Heart left ventricle (tissue), 16 donors: ENCODE data around the gene UBALD1. TPM values are rescaled to one million over a fixed set of nuclear protein-coding genes. Genes with fewer than 3 reads are reported as not detected.

Source experiments
- ATAC-seq, 4 donors: fragments of 200-7000 bp; cut with Tn5 transposase; one replicate each; pipeline ENCODE4 v1.9.1; 2020 to 2022; ENCODE audit warnings: moderate library complexity in 4 of 4, mild to moderate bottlenecking in 3 of 4, moderate number of reproducible peaks in 1 of 4
- DNase-seq, 5 donors: peaks; one replicate each; pipeline ENCODE4 v3.0.0-alpha.2; 2020
- H3K27ac ChIP-seq, 12 donors: fragments of 200-600 bp; sonication (generic) in 4 of 12; one replicate each; pipeline versions ENCODE4 v1.5.0 to v1.8.0; 2016 to 2022; ENCODE audit warnings: mild to moderate bottlenecking in 2 of 12
- H3K27me3 ChIP-seq, 9 donors: fragments of 200-600 bp; sonication (generic) in 2 of 9; one replicate each; pipeline versions ENCODE4 v1.5.1 to v1.8.0; 2016 to 2022; ENCODE audit warnings: mild to moderate bottlenecking in 3 of 9
- H3K36me3 ChIP-seq, 9 donors: fragments of 200-600 bp; sonication (generic) in 2 of 9; one replicate each; pipeline versions ENCODE4 v1.5.0 to v1.8.0; 2018 to 2022; ENCODE audit warnings: mild to moderate bottlenecking in 2 of 9
- H3K4me1 ChIP-seq, 12 donors: fragments of 200-600 bp; sonication (generic) in 4 of 12; one replicate each; pipeline versions ENCODE4 v1.5.0 to v1.8.0; 2016 to 2022; ENCODE audit warnings: mild to moderate bottlenecking in 3 of 12
- H3K4me3 ChIP-seq, 12 donors: fragments of 200-600 bp; sonication (generic) in 4 of 12; one replicate each; pipeline versions ENCODE4 v1.5.0 to v1.8.0; 2017 to 2022; ENCODE audit warnings: mild to moderate bottlenecking in 9 of 12, moderate library complexity in 4 of 12
- H3K9me3 ChIP-seq, 12 donors: fragments of 200-600 bp; sonication (generic) in 4 of 12; one replicate each; pipeline versions ENCODE4 v1.5.0 to v1.8.0; 2016 to 2022; ENCODE audit warnings: mild to moderate bottlenecking in 1 of 12
- POLR2A ChIP-seq, 2 donors: fragments of 450-650 bp; IDR thresholded peaks; one replicate each; pipeline ENCODE4 v1.6.1; 2017; ENCODE audit warnings: antibody characterized with exemption in 2 of 2, mild to moderate bottlenecking in 2 of 2, moderate library complexity in 2 of 2
- WGBS, 4 donors: extraction: QIAGEN DNeasy Blood & Tissue Kit in 2 of 4; methylation state at CpG; one replicate each; pipeline versions ENCODE4 v1.1.5 to v1.1.7; 2013 to 2018; 5-methylcytosine and 5-hydroxymethylcytosine counted together
- intact Hi-C, 10 donors: fragments of 100-400 bp; cut with DNase I; formaldehyde crosslinking; loops; one replicate each; pipeline versions ENCODE4 v1.11.1 to v1.14.2; 2022
- polyA plus RNA-seq, 2 donors: library from polyadenylated mRNA; stranded (reverse); fragments of 200-250 nt; gene quantifications; one replicate each; pipeline ENCODE4 v1.2.3, GENCODE V29; 2013
- total RNA-seq, 9 donors: library from RNA; depleted of rRNA in 2 of 9; stranded (reverse); fragments of >200 nt in 2 of 9; fragmentation: NEBNext Ultra II Directional in 3 of 9; extraction: Animal tissue kit (Norgen Biotek cat#: 25700) in 3 of 9; gene quantifications; one replicate each; pipeline versions ENCODE4 v1.1.0 to v1.2.4, GENCODE V29; 2016 to 2023
- TF ChIP-seq, protein P1 (sequence below), 12 donors: fragments of 200-600 bp; sonication (generic) in 4 of 12; IDR thresholded peaks; one replicate each; pipeline versions ENCODE4 v1.5.0 to v1.8.0; 2018 to 2022; ENCODE audit warnings: antibody characterized with exemption in 12 of 12, mild to moderate bottlenecking in 5 of 12
- donor health status: ischemic (EF 13 %, LVEDD 7.1; RV severe dilation, severe dysfunction).
- donor health status: healthy with polysubstance abuse.
- donor health status: DM: no; HTN: yes; CAD: no.
- donor health status: DM: no; HTN: no; CAD: no.
- donor health status: ischemic (EF 25% LVEDD 6.9; RV normal size, moderate dysfunction).
- donor health status: ischemic (EF 25% LVEDD 5.7; RV mildly dilated, moderate dysfunction).
- donor health status: healthy.
- donor health status: DM: yes; HTN: yes; CAD: no.
- donor health status: ischemic (EF 35%, LVEDD 5.7; RV mildly dilated, moderate dysfunction).
- donor health status: nonischemic (EF 11% LVEDD 7.7; RV severe dilation, severe dysfunction).
- donor health status: DM: yes; HTN: yes; CAD: no.
- donor health status: PGD.
- donor health status: ischemic (EF 29% LVEDD 5.4; RV normal size, mild dysfunction).
- donor health status: nonischemic (EF 23%, LVEDD 6.1; RV moderate dilation, normal function).

UBALD1 gene
- total and polyA plus RNA-seq, 11 donors: 9.1 to 38.9 (median 19.4) TPM

DNA sequence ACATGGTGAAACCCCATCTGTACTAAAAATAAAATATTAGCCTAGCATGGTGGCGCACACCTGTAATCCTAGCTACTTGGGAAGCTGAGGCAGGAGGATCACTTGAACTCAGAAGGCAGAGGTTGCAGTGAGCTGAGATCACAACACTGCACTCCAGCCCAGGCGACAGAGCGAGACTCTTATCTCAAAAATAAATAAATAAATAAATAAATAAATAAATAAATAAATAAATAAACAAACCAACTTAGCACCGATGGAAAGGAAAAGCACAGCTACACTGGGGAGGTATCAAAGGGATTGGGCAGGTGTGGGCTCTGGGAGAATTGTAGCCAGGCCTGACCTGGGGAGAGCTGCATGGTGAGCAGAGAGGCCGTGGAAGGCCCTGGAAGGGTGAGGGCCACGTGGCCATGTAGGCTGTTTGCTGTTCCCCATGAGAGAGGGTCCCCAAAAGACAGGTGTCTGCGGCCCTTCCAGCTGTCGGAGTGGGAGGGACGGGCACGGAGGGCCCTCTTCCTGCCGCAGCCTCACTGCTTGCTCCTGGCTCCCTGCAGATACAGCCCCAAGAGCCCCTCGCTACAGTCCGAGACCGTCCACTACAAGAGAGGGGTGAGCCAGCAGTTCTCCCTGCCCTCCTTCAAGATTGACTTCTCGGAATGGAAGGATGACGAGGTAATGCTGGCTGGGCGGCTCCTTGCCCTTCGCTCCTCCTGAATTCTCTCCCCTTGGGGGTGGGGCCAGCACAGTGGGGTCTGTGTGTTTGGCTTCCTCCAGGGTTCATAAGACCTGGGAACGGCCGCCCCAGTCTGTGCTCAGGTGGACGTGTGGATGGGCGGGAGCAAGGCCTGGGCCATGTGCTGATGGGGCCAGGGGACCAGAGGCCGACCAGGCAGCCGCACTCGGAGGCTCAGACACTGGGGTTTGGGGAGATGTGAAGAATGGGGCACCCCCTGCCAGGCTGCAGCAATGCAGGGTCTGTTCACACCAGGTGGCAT is 42.3 kb upstream of the UBALD1 start:
- intact Hi-C loops: no loop called here
- H3K36me3 ChIP-seq: peaks cover 0 to 81% (median 71%) of the 10 kb centered on the region in 9 donors
- H3K4me1 ChIP-seq: peaks cover 0 to 26% (median 12%) of the 10 kb centered on the region in 12 donors
- ATAC-seq (no peak), DNase-seq (no peak)
- H3K4me3 ChIP-seq: no peak overlapping the region
- no peak overlapping the region for H3K27ac ChIP-seq
- WGBS, 4 donors: 92 to 95% (median 94%) methylated on average over 23 to 25 of the region's 25 CpGs
- TF ChIP-seq, protein P1, sequence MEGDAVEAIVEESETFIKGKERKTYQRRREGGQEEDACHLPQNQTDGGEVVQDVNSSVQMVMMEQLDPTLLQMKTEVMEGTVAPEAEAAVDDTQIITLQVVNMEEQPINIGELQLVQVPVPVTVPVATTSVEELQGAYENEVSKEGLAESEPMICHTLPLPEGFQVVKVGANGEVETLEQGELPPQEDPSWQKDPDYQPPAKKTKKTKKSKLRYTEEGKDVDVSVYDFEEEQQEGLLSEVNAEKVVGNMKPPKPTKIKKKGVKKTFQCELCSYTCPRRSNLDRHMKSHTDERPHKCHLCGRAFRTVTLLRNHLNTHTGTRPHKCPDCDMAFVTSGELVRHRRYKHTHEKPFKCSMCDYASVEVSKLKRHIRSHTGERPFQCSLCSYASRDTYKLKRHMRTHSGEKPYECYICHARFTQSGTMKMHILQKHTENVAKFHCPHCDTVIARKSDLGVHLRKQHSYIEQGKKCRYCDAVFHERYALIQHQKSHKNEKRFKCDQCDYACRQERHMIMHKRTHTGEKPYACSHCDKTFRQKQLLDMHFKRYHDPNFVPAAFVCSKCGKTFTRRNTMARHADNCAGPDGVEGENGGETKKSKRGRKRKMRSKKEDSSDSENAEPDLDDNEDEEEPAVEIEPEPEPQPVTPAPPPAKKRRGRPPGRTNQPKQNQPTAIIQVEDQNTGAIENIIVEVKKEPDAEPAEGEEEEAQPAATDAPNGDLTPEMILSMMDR (IDR thresholded peaks at IDR 0.05): no peak
- TF ChIP-seq POLR2A (IDR thresholded peaks at IDR 0.05): no peak
- H3K9me3 ChIP-seq: no peaks in the 10 kb centered on the region
- no peaks in the 10 kb centered on the region for H3K27me3 ChIP-seq

DNA sequence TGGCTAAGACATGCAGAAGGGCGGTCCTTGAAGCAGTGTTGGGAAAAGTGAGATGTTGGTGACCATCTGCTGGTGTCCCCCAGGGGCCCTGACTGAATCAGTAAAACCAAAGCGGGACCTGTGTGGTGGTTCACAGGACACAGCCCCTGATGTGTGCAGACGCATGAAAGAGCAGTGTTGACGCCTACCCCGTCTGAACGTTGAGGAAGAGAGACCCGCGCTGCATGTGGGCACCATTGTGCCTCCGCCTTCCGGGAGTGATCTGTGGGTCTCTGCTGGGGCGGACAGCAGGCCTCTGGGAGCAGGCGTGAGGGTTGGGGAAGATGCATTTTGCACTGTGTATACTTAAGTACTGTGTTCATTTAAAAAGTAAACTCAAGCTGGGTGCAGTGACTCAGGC is 41.5 kb upstream of the UBALD1 start:
- TF ChIP-seq, protein P1 (IDR thresholded peaks at IDR 0.05): no peak
- TF ChIP-seq POLR2A (IDR thresholded peaks at IDR 0.05): no peak
- Histone ChIP-seq H3K4me3 (no peak overlapping the region), H3K36me3 (peaks cover 0 to 88% (median 78%) of the 10 kb centered on the region in 9 donors), H3K9me3 (no peaks in the 10 kb centered on the region), H3K27ac (no peak overlapping the region), H3K27me3 (no peaks in the 10 kb centered on the region), H3K4me1 (peaks cover 0 to 19% (median 11%) of the 10 kb centered on the region in 12 donors)
- intact Hi-C loops: no loop called here
- WGBS, 4 donors: 94 to 96% (median 96%) methylated on average over 12 of the region's 12 CpGs
- no peak for ATAC-seq
- no peak for DNase-seq

DNA sequence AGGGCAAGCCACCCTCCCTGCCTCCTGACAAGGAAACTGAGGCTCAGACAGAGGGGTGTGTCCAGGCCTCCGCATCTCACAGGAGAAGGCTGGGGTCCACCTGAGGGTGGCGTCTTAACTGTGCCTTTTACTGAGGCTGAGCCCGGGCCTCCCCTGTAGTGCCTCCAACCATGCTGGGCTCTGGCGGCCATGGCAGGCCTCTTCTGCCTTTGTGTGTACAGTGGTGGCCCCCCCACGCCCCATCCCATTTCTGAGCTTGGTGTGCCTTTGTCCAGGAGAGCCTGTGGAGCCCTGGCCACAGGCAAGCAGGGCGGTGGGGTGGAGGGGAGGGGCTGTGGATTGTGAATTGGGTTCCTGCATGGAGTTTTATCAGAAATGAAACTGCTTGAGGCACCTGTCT is 41.1 kb upstream of the UBALD1 start:
- 96 to 100% (median 98%) methylated on average over 1 to 6 of the region's 6 CpGs for WGBS, 4 donors
- TF ChIP-seq, protein P1 (IDR thresholded peaks at IDR 0.05): no peak
- TF ChIP-seq POLR2A (IDR thresholded peaks at IDR 0.05): no peak

DNA sequence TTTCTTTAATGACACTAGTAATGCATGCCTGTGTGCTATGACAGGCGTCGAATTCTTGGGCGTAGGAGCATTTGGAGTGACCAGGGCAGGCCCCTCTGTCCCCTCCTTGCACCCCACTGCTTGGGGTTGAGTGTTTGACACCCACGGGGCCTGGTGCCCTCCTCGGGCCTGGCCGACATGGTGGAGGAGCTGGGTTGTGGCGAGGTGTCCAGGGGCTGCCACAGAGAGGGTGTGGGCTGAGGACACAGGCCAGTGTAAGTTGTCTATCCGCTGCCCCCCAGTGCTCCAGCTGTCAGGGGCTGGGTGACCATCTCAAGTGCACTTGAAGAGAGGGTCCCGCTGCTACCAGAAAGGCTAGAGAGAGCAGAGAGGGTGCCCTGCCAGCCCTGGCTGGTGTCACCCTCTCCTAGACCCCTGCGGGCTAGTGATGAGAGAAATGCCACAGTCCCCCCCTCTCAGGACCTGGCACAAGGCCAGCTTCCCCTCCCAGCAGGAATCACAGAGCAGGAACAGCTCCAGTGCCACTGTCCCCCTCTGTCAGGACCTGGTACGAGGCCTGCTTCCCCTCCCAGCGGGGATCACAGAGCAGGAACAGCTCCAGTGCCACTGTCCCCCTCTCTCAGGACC is 40.4 kb upstream of the UBALD1 start:
- H3K4me3 ChIP-seq: no peak overlapping the region
- H3K36me3 ChIP-seq: peaks cover 0 to 100% (median 85%) of the 10 kb centered on the region in 9 donors
- intact Hi-C loops: no loop called here
- H3K4me1 ChIP-seq: peaks cover 0 to 12% (median 5%) of the 10 kb centered on the region in 12 donors
- DNase-seq: no peak
- no peak for ATAC-seq
- no peaks in the 10 kb centered on the region for H3K9me3 ChIP-seq
- WGBS, 4 donors: 73 to 88% (median 79%) methylated on average over 11 to 12 of the region's 12 CpGs
- H3K27me3 ChIP-seq: no peaks in the 10 kb centered on the region
- H3K27ac ChIP-seq: no peak overlapping the region
- no peak for TF ChIP-seq POLR2A (IDR thresholded peaks at IDR 0.05)
- TF ChIP-seq, protein P1 (IDR thresholded peaks at IDR 0.05): no peak

More for the DNA sequence above, 41.1 kb upstream of the UBALD1 start:
- DNase-seq (no peak), ATAC-seq (no peak)
- Histone ChIP-seq H3K27me3 (no peaks in the 10 kb centered on the region), H3K9me3 (no peaks in the 10 kb centered on the region), H3K27ac (no peak overlapping the region), H3K4me1 (peaks cover 0 to 16% (median 11%) of the 10 kb centered on the region in 12 donors), H3K36me3 (peaks cover 0 to 92% (median 81%) of the 10 kb centered on the region in 9 donors), H3K4me3 (no peak overlapping the region)
- intact Hi-C loops: no loop called here
